ENCODE results near the gene HIKESHI. TPM values are rescaled to one million over a fixed set of nuclear protein-coding genes. Genes with fewer than 3 reads are reported as not detected.

Gene HIKESHI
- total and polyA plus RNA-seq, 2 experiments from 2014 or later = 71.2 to 162 TPM

- DNase-seq (ENCODE audit: low spot score) (no peak), ATAC-seq (no peak)
- Histone ChIP-seq H3K4me2 (no peak overlapping the region), H2AFZ (no peak overlapping the region), H4K20me1 (replicated peaks; ENCODE audit: insufficient read depth) (no peaks in the 10 kb centered on the region; the same call in 1 of the 2 replicates), H3K27ac (ENCODE audit: low read depth) (no peak overlapping the region), H3K9me2 (ENCODE audit: insufficient read depth) (no peaks in the 10 kb centered on the region), H3K4me1 (ENCODE audit: insufficient read depth) (0 out of 2 replicates have a peak, but pooled peaks cover 4% of the 10 kb centered on the region), H3K79me2 (replicated peaks; ENCODE audit: insufficient read depth) (no peaks in the 10 kb centered on the region), H3F3A (replicated peaks; ENCODE audit: low read depth) (no peaks in the 10 kb centered on the region), H3K36me3 (ENCODE audit: insufficient read depth) (no peaks in the 10 kb centered on the region), H3K4me3 (no peak overlapping the region), H3K27me3 (ENCODE audit: insufficient read depth) (no peaks in the 10 kb centered on the region)
- Mint-ChIP-seq H3K27ac (no peak overlapping the region), H3K9me3 (no peaks in the 10 kb centered on the region), H3K4me3 (no peak overlapping the region), H3K36me3 (ENCODE audit: low read depth) (no peaks in the 10 kb centered on the region), H3K27me3 (ENCODE audit: insufficient read depth, low read depth, poor library complexity) (no peaks in the 10 kb centered on the region), H3K4me1 (peaks cover 16% of the 10 kb centered on the region)
- TF ChIP-seq ZNF114 (CRISPR knock-in tag; IDR thresholded peaks at IDR 0.05) (no peak), CTCF (conservative IDR thresholded peaks at IDR 0.05; ENCODE audit: low read depth in 2 of 2) (no peak)
Measured at GRCh38 chr11:86390487-86390886, 88.4 kb downstream of the HIKESHI start.

- DNase-seq (ENCODE audit: low spot score) (peak; percentile 46), ATAC-seq (peak; percentile 89)
- H3K4me1 Mint-ChIP-seq = peaks cover 15% of the 10 kb centered on the region
- no peaks in the 10 kb centered on the region for H3K9me3 Mint-ChIP-seq
- Histone ChIP-seq H3K36me3 (ENCODE audit: insufficient read depth) (no peaks in the 10 kb centered on the region), H3K4me1 (ENCODE audit: insufficient read depth) (0 out of 2 replicates have a peak, but pooled peaks cover 4% of the 10 kb centered on the region), H3K9me2 (ENCODE audit: insufficient read depth) (no peaks in the 10 kb centered on the region; the same call in 1 of the 2 replicates), H3K27me3 (ENCODE audit: insufficient read depth) (no peaks in the 10 kb centered on the region), H3K4me2 (no peak overlapping the region), H3F3A (replicated peaks; ENCODE audit: low read depth) (no peaks in the 10 kb centered on the region), H3K79me2 (replicated peaks; ENCODE audit: insufficient read depth) (no peaks in the 10 kb centered on the region), H4K20me1 (replicated peaks; ENCODE audit: insufficient read depth) (no peaks in the 10 kb centered on the region; the same call in 1 of the 2 replicates), H2AFZ (peak overlapping the region; percentile 53; the same call in 1 of the 2 replicates), H3K4me3 (no peak overlapping the region), H3K27ac (ENCODE audit: low read depth) (no peak overlapping the region)
- TF ChIP-seq CTCF (conservative IDR thresholded peaks at IDR 0.05; ENCODE audit: low read depth in 2 of 2) (peak in 1 of 2 experiments; percentile 20; a peak in 1 of 4 replicates), ZNF462 (CRISPR knock-in tag; IDR thresholded peaks at IDR 0.05) (no peak)
- H3K27ac Mint-ChIP-seq = peak overlapping the region; percentile 78
- H3K27me3 Mint-ChIP-seq (ENCODE audit: insufficient read depth, low read depth, poor library complexity) = no peaks in the 10 kb centered on the region
- no peak overlapping the region for H3K4me3 Mint-ChIP-seq
- H3K36me3 Mint-ChIP-seq (ENCODE audit: low read depth) = no peaks in the 10 kb centered on the region
Measured at GRCh38 chr11:86395061-86395551, 93.1 kb downstream of the HIKESHI start.
